Tongue (tissue), 2 donors: ENCODE results near the gene TMEM30B. TPM values are rescaled to one million over a fixed set of nuclear protein-coding genes. Genes with fewer than 3 reads are reported as not detected.

ENCODE experiments used
- DNase-seq: peaks from one replicate; pipeline ENCODE4 v3.0.0-alpha.2; 2015
- total RNA-seq: library from RNA; depleted of rRNA; stranded (reverse); fragments of >200 nt; gene quantifications from one replicate; pipeline ENCODE4 v1.2.3, GENCODE V29; 2014

Gene TMEM30B
- total RNA-seq, 1 donor from 2014 or later, result 7.9 TPM

GRCh38 chr14:61231810-61232209, 49.3 kb downstream of the TMEM30B start:
- no peak for DNase-seq

DNA sequence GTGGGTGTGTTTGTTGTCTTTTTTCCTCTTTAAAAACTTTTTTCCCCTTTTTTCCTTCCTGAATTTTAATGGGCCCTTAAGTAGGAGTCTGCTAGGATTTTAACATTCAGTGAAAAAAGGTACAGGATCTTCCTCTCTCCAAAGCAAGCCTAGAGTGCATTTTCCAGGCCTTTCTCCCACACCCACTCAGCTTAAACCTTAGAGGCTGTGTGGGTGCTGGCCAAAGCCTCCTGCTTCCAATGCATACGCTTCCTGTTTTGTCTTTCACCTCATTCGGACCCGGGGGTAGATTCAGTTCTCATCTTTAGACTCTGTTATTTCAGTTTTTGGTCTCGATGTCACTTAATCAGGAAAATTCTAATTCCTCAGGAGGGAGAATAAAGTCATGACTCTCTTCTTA, 51.2 kb downstream of the TMEM30B start:
- no peak for DNase-seq

DNA sequence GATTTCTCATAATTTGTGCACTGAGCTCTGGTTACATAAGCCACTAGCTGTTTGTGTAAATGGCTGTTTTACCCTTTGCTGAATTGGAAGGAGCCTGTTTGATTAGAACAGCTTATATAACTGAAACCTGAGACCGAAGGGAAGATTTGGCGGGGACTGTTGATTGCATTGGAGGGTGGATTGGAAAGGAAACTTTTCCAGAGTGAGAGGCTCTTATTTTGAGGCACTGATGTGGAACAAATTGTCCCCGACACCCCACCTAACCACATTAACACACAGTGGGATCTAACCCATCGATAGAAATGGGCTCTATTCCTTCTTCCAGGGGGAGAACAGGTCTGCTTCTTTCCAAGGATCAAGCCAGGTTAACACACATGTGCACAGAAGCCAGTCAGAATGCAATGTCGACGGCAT, 51.7 kb downstream of the TMEM30B start:
- DNase-seq, result peak; percentile 62

- DNase-seq, result no peak
Measured at GRCh38 chr14:61227884-61228591, 53.1 kb downstream of the TMEM30B start.

Other genes with a start within 250 kb of the TMEM30B start
- 34.4 TPM for gene PRKCH, start 40.2 kb upstream of the TMEM30B start, total RNA-seq